PC-9 (cell line): Measurements from ENCODE around the gene CLIP1. TPM values are rescaled to one million over a fixed set of nuclear protein-coding genes. Genes with fewer than 3 reads are reported as not detected.
"Not testable (repeated sequence)": the region's sequence is repeated elsewhere in the genome, so short reads cannot be mapped to it uniquely, and the experiment has no call there.

Source experiments
- BruUV-seq: library from RNA; stranded (reverse); fragments of 400-500 nt; replicated peaks from 2 replicates; lab custom pipeline; 2021; lab: Mats Ljungman, UMichigan
- CTCF ChIA-PET: fragments of 300-600 bp; sonication (Branson Sonifier 250); formaldehyde crosslinking; loops from one replicate; lab custom pipeline; 2022; ENCODE audit warnings: antibody characterized with exemption; lab: Charles Lee
- POLR2A ChIA-PET: fragments of 300-600 bp; sonication (Branson Sonifier 250); formaldehyde crosslinking; loops from one replicate; lab custom pipeline; 2022; ENCODE audit warnings: antibody characterized with exemption; ENCODE audit not compliant: unreplicated experiment; lab: Charles Lee
- DNase-seq, 2 experiments: peaks; one replicate each; pipeline versions ENCODE4 v3.0.0 to v3.0.0-alpha.2; 2015 to 2022; ENCODE audit warnings: mixed read lengths in 1 of 2
- H2AFZ ChIP-seq: fragments of 200-600 bp; sonication (generic); 2 replicates; pipeline ENCODE4 v1.8.1; 2017; ENCODE audit warnings: antibody characterized with exemption
- H3F3A ChIP-seq: fragments of 200-600 bp; sonication (generic); 2 replicates; pipeline ENCODE4 v1.8.1; 2017; ENCODE audit warnings: antibody characterized with exemption, mild to moderate bottlenecking, low read depth; ENCODE audit not compliant: insufficient read depth
- H3K27ac ChIP-seq: fragments of 200-600 bp; sonication (generic); 2 replicates; pipeline ENCODE4 v1.6.1; 2016; ENCODE audit warnings: mixed run types
- H3K27me3 ChIP-seq: fragments of 200-600 bp; sonication (generic); 2 replicates; pipeline ENCODE4 v1.6.1; 2016; ENCODE audit warnings: low read depth, mixed run types; ENCODE audit not compliant: insufficient read depth
- H3K36me3 ChIP-seq: fragments of 200-600 bp; sonication (generic); 2 replicates; pipeline ENCODE4 v1.6.1; 2016; ENCODE audit warnings: low read depth, mixed run types
- H3K4me1 ChIP-seq: fragments of 200-600 bp; sonication (generic); replicated peaks from 2 replicates; pipeline ENCODE4 v1.6.1; 2016; ENCODE audit warnings: mixed run types; ENCODE audit not compliant: insufficient read depth
- H3K4me2 ChIP-seq: fragments of 200-600 bp; sonication (generic); 2 replicates; pipeline ENCODE4 v1.6.1; 2017; ENCODE audit warnings: mixed run types
- H3K4me3 ChIP-seq: fragments of 200-600 bp; sonication (generic); 2 replicates; pipeline ENCODE4 v1.6.1; 2016; ENCODE audit warnings: mixed run types
- H3K79me2 ChIP-seq: fragments of 200-600 bp; sonication (generic); 2 replicates; pipeline ENCODE4 v1.6.1; 2017; ENCODE audit warnings: low read depth, mixed run types
- H3K9me2 ChIP-seq: fragments of 200-600 bp; sonication (generic); 2 replicates; pipeline ENCODE4 v1.8.1; 2017; ENCODE audit warnings: mild to moderate bottlenecking; ENCODE audit not compliant: insufficient read depth
- H3K9me3 ChIP-seq: fragments of 200-600 bp; sonication (generic); 2 replicates; pipeline ENCODE4 v1.8.1; 2016; ENCODE audit warnings: low read depth; ENCODE audit not compliant: insufficient read depth
- H4K20me1 ChIP-seq: fragments of 200-600 bp; sonication (generic); 2 replicates; pipeline ENCODE4 v1.8.1; 2017; ENCODE audit not compliant: insufficient read depth
- CTCF ChIP-seq: fragments of 200-600 bp; sonication (generic); conservative IDR thresholded peaks from 2 replicates; pipeline ENCODE4 v1.6.1; 2017; ENCODE audit warnings: mixed run types, antibody characterized with exemption, mild to moderate bottlenecking, moderate library complexity
- EZH2 ChIP-seq: fragments of 200-600 bp; sonication (generic); IDR thresholded peaks from 2 replicates; pipeline ENCODE4 v1.8.0; 2017; ENCODE audit warnings: antibody characterized with exemption, low read depth
- intact Hi-C: fragments of 100-400 bp; cut with micrococcal nuclease; formaldehyde crosslinking; loops from one replicate; pipeline ENCODE4 v1.10.0; 2022; ENCODE audit not compliant: unreplicated experiment
- total RNA-seq: library from RNA; stranded (reverse); gene quantifications from 2 replicates; pipeline ENCODE4 v1.2.3, GENCODE V29; 2021

CLIP1 gene
- total RNA-seq, 1 experiment from 2014 or later: 86.9 TPM

DNA sequence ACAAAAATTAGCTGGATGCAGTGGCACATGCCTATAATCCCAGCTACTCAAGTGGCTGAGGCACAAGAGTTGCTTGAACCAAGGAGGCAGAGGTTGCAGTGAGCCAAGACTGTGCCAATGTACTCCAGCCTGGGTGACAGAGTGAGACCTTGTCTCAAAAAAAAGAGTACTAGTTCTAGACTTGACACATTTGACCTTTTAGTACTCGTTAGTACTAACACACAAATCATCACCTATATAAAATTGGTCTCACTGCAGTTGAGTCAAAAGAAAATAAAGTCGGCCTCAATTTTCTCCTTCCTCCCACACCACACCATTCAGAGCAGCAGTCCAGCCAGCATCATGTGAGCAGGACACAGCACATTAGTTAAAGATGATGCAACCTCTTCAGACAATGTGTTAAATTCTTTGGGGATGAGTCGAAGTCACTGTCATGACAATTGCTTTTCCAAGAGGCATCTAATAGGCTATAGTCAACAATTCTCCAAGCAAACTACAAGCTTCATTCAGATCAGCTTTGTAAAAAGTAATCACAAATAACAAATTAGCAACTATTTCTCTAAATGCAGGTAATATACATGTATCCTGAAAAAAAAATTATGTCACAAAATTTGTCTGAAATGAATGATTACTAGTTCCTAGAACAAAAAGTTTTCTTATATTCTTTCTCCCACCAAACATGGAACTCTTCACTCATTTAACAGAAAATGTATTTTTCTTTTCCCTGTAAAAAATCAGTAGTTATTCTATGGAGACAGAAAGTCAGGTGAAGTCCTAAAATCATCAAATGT is 55.6 kb downstream of the CLIP1 start:
- Histone ChIP-seq H3K9me2 (no peaks in the 10 kb centered on the region), H3K4me1 (peaks cover 18% of the 10 kb centered on the region), H3F3A (peaks cover 10% of the 10 kb centered on the region), H3K36me3 (no peaks in the 10 kb centered on the region), H3K79me2 (peaks cover 23% of the 10 kb centered on the region), H3K9me3 (no peaks in the 10 kb centered on the region), H2AFZ (no peak overlapping the region), H3K27ac (peak overlapping the region; percentile 79), H4K20me1 (no peaks in the 10 kb centered on the region), H3K4me2 (peak overlapping the region; percentile 6; the same call in 1 of the 2 replicates), H3K4me3 (no peak overlapping the region), H3K27me3 (no peaks in the 10 kb centered on the region)
- ChIA-PET CTCF (no interaction called here), POLR2A (no interaction called here)
- TF ChIP-seq EZH2 (no peak), CTCF (no peak)
- DNase-seq: peak; percentile 10 to 71
- intact Hi-C loops: loop anchor here (1.0 kb wide), 1 partner anchor 55 kb away; the partner anchor contains the start of gene CLIP1
- TSS peak; percentile 25 for BruUV-seq

GRCh38 chr12:122365226-122365625 is 57.2 kb downstream of the CLIP1 start:
- H3K36me3 ChIP-seq, DNase-seq, CTCF ChIA-PET, H3K4me3 ChIP-seq, H3K4me2 ChIP-seq, H3K9me2 ChIP-seq, H3K27me3 ChIP-seq, POLR2A ChIA-PET, intact Hi-C loops, H3K27ac ChIP-seq, H3F3A ChIP-seq, H4K20me1 ChIP-seq, H2AFZ ChIP-seq, H3K9me3 ChIP-seq, BruUV-seq: not testable (repeated sequence)
- H3K4me1 ChIP-seq: peaks cover 18% of the 10 kb centered on the region
- H3K79me2 ChIP-seq: peaks cover 23% of the 10 kb centered on the region

- ChIA-PET CTCF (no interaction called here), POLR2A (no interaction called here)
- no peak for TF ChIP-seq EZH2
- no peak for TF ChIP-seq CTCF
- no peak overlapping the region for H3K4me2 ChIP-seq
- H3K4me3 ChIP-seq: no peak overlapping the region
- H3K27ac ChIP-seq: no peak overlapping the region
- H3F3A ChIP-seq: peaks cover 16% of the 10 kb centered on the region
- no peaks in the 10 kb centered on the region for H3K27me3 ChIP-seq
- no peak overlapping the region for H2AFZ ChIP-seq
- H3K36me3 ChIP-seq: 0 out of 2 replicates have a peak, but pooled peaks cover 7% of the 10 kb centered on the region
- no peaks in the 10 kb centered on the region for H3K9me3 ChIP-seq
- BruUV-seq: no TSS peak
- H3K79me2 ChIP-seq: peaks cover 23% of the 10 kb centered on the region
- no peak for DNase-seq
- H4K20me1 ChIP-seq: no peaks in the 10 kb centered on the region
- H3K9me2 ChIP-seq: no peaks in the 10 kb centered on the region
- intact Hi-C loops: no loop called here
- H3K4me1 ChIP-seq: peaks cover 18% of the 10 kb centered on the region
Measured at GRCh38 chr12:122363782-122364181, 58.7 kb downstream of the CLIP1 start.
